GM12878 (cell line): ENCODE results near the gene GHRH. TPM values are rescaled to one million over a fixed set of nuclear protein-coding genes. Genes with fewer than 3 reads are reported as not detected.
A peak's percentile ranks its signal among the peaks of the same experiment; 100 is the strongest.

Experiments
- ATAC-seq: fragments of 200-7000 bp; cut with Tn5 transposase; 3 replicates; pipeline ENCODE4 v1.9.1; 2020; ENCODE audit warnings: mild to moderate bottlenecking, moderate library complexity
- BruUV-seq: library from RNA; stranded (reverse); fragments of 400-500 nt; replicated peaks from 2 replicates; lab custom pipeline; 2021; lab: Mats Ljungman, UMichigan
- CTCF ChIA-PET: fragments of 300-600 bp; sonication (Branson Sonifier 250); formaldehyde crosslinking; extraction: SDS; loops from one replicate; lab custom pipeline; 2021; ENCODE audit warnings: inconsistent platforms; lab: Yijun Ruan, JAX
- POLR2A ChIA-PET: fragments of 350-600 bp; formaldehyde crosslinking; extraction: SDS; loops from one replicate; lab custom pipeline; 2021; ENCODE audit warnings: inconsistent platforms; lab: Charles Lee
- RAD21 ChIA-PET: fragments of 300-600 bp; sonication (Branson Sonifier 250); formaldehyde crosslinking; loops from one replicate; lab custom pipeline; 2023; ENCODE audit warnings: antibody characterized with exemption; ENCODE audit not compliant: unreplicated experiment; lab: Charles Lee
- SMC1A ChIA-PET: fragments of 300-600 bp; sonication (Branson Sonifier 250); formaldehyde crosslinking; loops from one replicate; lab custom pipeline; 2023; ENCODE audit not compliant: unreplicated experiment, uncharacterized antibody; lab: Charles Lee
- DNase-seq: peaks from one replicate; pipeline ENCODE4 v3.0.0-alpha.2; 2011; ENCODE audit warnings: low read depth, low spot score
- FAIRE-seq: peaks from 3 replicates; lab custom pipeline; 2011; peaks lifted over from hg19 to GRCh38; lab: Jason Lieb, UNC
- H2AFZ ChIP-seq: 2 replicates; pipeline ENCODE4 v1.6.0; 2011; ENCODE audit warnings: low read depth, low read length, control low read depth; ENCODE audit not compliant: control insufficient read depth
- H3K27ac ChIP-seq: 2 replicates; pipeline ENCODE4 v1.5.1; 2011; ENCODE audit warnings: control low read depth; ENCODE audit not compliant: control insufficient read depth, insufficient read depth
- H3K27me3 ChIP-seq, 2 experiments: replicated peaks in 1 of 2; 2 replicates each; pipeline versions ENCODE4 v1.6.0 to v1.6.1; 2011; ENCODE audit warnings: low read length in 1 of 2; ENCODE audit not compliant: control insufficient read depth in 2 of 2, insufficient read depth in 2 of 2
- H3K36me3 ChIP-seq, 2 experiments: 2 replicates each; pipeline ENCODE4 v1.5.1; 2011; ENCODE audit warnings: low read length in 1 of 2; ENCODE audit not compliant: control insufficient read depth in 2 of 2, insufficient read depth in 2 of 2
- H3K4me1 ChIP-seq: 2 replicates; pipeline ENCODE4 v1.6.1; 2011; ENCODE audit warnings: mild to moderate bottlenecking, low read length, moderate library complexity, mixed read lengths; ENCODE audit not compliant: control insufficient read depth, insufficient read depth
- H3K4me2 ChIP-seq: 2 replicates; pipeline ENCODE4 v1.6.0; 2011; ENCODE audit warnings: control low read depth; ENCODE audit not compliant: control insufficient read depth, insufficient read depth
- H3K4me3 ChIP-seq: fragments of 200-600 bp; sonication (generic); 2 replicates; pipeline ENCODE4 v1.5.1; 2016
- H3K79me2 ChIP-seq: 2 replicates; pipeline ENCODE4 v1.6.0; 2011; ENCODE audit warnings: low read length; ENCODE audit not compliant: control insufficient read depth, insufficient read depth
- H3K9ac ChIP-seq: 2 replicates; pipeline ENCODE4 v1.8.0; 2011; ENCODE audit warnings: low read length, control low read depth, mixed read lengths; ENCODE audit not compliant: control insufficient read depth, insufficient read depth
- H3K9me3 ChIP-seq: replicated peaks from 3 replicates; pipeline ENCODE4 v1.5.1; 2011; ENCODE audit warnings: mild to moderate bottlenecking, low read length; ENCODE audit not compliant: control insufficient read depth, insufficient read depth
- H4K20me1 ChIP-seq: 2 replicates; pipeline ENCODE4 v1.6.0; 2011; ENCODE audit not compliant: control insufficient read depth, insufficient read depth
- ASH2L ChIP-seq: fragments of 300-600, 200-600 bp; sonication (generic); IDR thresholded peaks from 2 replicates; pipeline ENCODE4 v1.6.1; 2017; ENCODE audit warnings: low read depth, mild to moderate bottlenecking, borderline replicate concordance
- ATF7 ChIP-seq: fragments of 450-650 bp; IDR thresholded peaks from 2 replicates; pipeline ENCODE4 v1.6.1; 2016; ENCODE audit warnings: low read depth, mild to moderate bottlenecking
- CHD2 ChIP-seq: IDR thresholded peaks from 2 replicates; pipeline ENCODE4 v1.6.1; 2011; ENCODE audit warnings: low read depth, low read length, improper control_type of control experiment, borderline replicate concordance
- E2F4 ChIP-seq: IDR thresholded peaks from 2 replicates; pipeline ENCODE4 v1.6.1; 2012; ENCODE audit warnings: low read depth, low read length, improper control_type of control experiment
- FOXM1 ChIP-seq: IDR thresholded peaks from 2 replicates; pipeline ENCODE4 v1.6.1; 2012; ENCODE audit warnings: low read depth, mild to moderate bottlenecking, inconsistent platforms, low read length, moderate library complexity
- JUND ChIP-seq: IDR thresholded peaks from 2 replicates; pipeline ENCODE4 v1.6.1; 2012; ENCODE audit warnings: low read depth, mild to moderate bottlenecking, low read length, improper control_type of control experiment, moderate library complexity
- MXI1 ChIP-seq: fragments of 150-350 bp; IDR thresholded peaks from 2 replicates; pipeline ENCODE4 v1.6.1; 2011; ENCODE audit warnings: low read depth, mild to moderate bottlenecking, inconsistent platforms, low read length, improper control_type of control experiment
- MYB ChIP-seq: fragments of 150-350 bp; IDR thresholded peaks from 2 replicates; pipeline ENCODE4 v1.6.1; 2014; ENCODE audit warnings: mild to moderate bottlenecking, low read depth, low read length, borderline replicate concordance
- NFXL1 ChIP-seq: fragments of 450-650 bp; IDR thresholded peaks from 2 replicates; pipeline ENCODE4 v1.6.1; 2017; ENCODE audit warnings: antibody characterized with exemption, mild to moderate bottlenecking, borderline replicate concordance
- RELA ChIP-seq: fragments of 450-650 bp; IDR thresholded peaks from 2 replicates; pipeline ENCODE4 v1.8.0; 2014; ENCODE audit warnings: borderline replicate concordance; ENCODE audit not compliant: partially characterized antibody
- SMAD5 ChIP-seq: IDR thresholded peaks from 2 replicates; pipeline ENCODE4 v1.6.1; 2016; ENCODE audit warnings: antibody characterized with exemption, low read depth
- SMC3 ChIP-seq: IDR thresholded peaks from 2 replicates; pipeline ENCODE4 v1.6.1; 2011; ENCODE audit warnings: low read length, improper control_type of control experiment, borderline replicate concordance
- SREBF1 ChIP-seq: IDR thresholded peaks from 2 replicates; pipeline ENCODE4 v1.6.1; 2012; ENCODE audit warnings: mild to moderate bottlenecking, low read length
- TAF1 ChIP-seq: IDR thresholded peaks from 2 replicates; pipeline ENCODE4 v1.6.1; 2011; ENCODE audit warnings: mild to moderate bottlenecking, low read depth, low read length, borderline replicate concordance
- TARDBP ChIP-seq: IDR thresholded peaks from 2 replicates; pipeline ENCODE4 v1.6.1; 2016; ENCODE audit warnings: borderline replicate concordance
- WGBS: methylation state at CpG from one replicate; pipeline ENCODE4 v1.1.6; 2016; ENCODE audit warnings: low lambda C conversion rate; ENCODE audit not compliant: insufficient replicate concordance, insufficient coverage; ENCODE audit errors: missing lambda C conversion rate; 5-methylcytosine and 5-hydroxymethylcytosine counted together
- in situ Hi-C: fragments of 300-500 bp; cut with MboI; formaldehyde crosslinking; loops from 9 replicates; pipeline ENCODE4 v1.14.3; 2018; ENCODE audit warnings: mixed read lengths
- intact Hi-C: fragments of 100-400 bp; cut with micrococcal nuclease; formaldehyde crosslinking; loops from one replicate; pipeline ENCODE4 v1.14.2; 2022; ENCODE audit not compliant: unreplicated experiment
- polyA plus RNA-seq, 11 experiments: library from polyadenylated mRNA; depleted of rRNA in 4 of 11; unstranded in 6 of 11; stranded (reverse) in 5 of 11; fragments of >200 nt; fragmentation: Nextera tagmentation in 4 of 11; fragmentation: Illumina TruSeq in 1 of 11; extraction: Ambion mirVana in 4 of 11; extraction: Trizol in 1 of 11; gene quantifications; 1 replicate in 1 of 11; 2 replicates in 10 of 11; pipeline versions ENCODE4 v1.2.1 to v1.2.3, GENCODE V29; 2011 to 2016; ENCODE audit warnings: inconsistent platforms in 2 of 11, missing spikeins in 2 of 11, low read depth in 1 of 11
- total RNA-seq, 4 experiments: library from RNA; depleted of rRNA in 3 of 4; stranded (reverse); fragments of >200 nt in 3 of 4; fragmentation: Illumina TruSeq in 1 of 4; extraction: Trizol in 1 of 4; gene quantifications; 2 replicates each; pipeline versions ENCODE4 v1.2.1 to v1.2.3, GENCODE V29; 2013 to 2021
- TF ChIP-seq, protein P1 (sequence below): IDR thresholded peaks from 2 replicates; pipeline ENCODE4 v1.6.1; 2011; ENCODE audit warnings: low read depth, low read length, improper control_type of control experiment, borderline replicate concordance
- TF ChIP-seq, protein P2 (sequence below): fragments of 450-650 bp; IDR thresholded peaks from 2 replicates; pipeline ENCODE4 v1.6.1; 2016; ENCODE audit warnings: mild to moderate bottlenecking
- TF ChIP-seq, protein P3 (sequence below): fragments of 450-650 bp; IDR thresholded peaks from 2 replicates; pipeline ENCODE4 v1.6.1; 2016; ENCODE audit warnings: mild to moderate bottlenecking

Gene GHRH
- total and polyA plus RNA-seq, 10 of the 15 experiments (the other 5 are each of a cell fraction or from before 2014, with no cell fraction given) = not detected

GRCh38 chr20:37293301-37293943 is 31.8 kb upstream of the GHRH start (continued):
- no peak for TF ChIP-seq E2F4
- no peak for TF ChIP-seq SREBF1
- TF ChIP-seq, protein P1, sequence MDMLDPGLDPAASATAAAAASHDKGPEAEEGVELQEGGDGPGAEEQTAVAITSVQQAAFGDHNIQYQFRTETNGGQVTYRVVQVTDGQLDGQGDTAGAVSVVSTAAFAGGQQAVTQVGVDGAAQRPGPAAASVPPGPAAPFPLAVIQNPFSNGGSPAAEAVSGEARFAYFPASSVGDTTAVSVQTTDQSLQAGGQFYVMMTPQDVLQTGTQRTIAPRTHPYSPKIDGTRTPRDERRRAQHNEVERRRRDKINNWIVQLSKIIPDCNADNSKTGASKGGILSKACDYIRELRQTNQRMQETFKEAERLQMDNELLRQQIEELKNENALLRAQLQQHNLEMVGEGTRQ = no peak
- TF ChIP-seq CHD2 = no peak

DNA sequence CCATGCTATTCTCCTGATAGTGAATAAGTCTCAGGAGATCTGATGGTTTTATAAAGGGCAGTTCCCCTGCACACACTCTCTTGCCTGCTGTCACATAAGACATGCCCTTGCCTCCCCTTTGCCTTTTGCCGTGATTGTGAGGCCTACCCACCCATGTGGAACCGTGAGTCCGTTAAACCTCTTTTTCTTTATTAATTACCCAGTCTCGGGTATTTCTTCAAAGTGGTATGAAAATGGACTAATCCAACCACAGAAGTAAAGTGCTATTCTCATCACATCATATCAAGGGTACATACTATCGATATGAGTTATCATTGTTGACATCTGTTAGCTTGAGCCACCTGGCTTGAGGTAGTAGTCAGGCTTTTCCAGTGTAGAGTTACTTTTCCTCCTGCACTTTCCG is 30.1 kb upstream of the GHRH start:
- POLR2A ChIA-PET = interaction anchor here (0.5 to 2.6 kb wide), 6 partner anchors 17 to 90 kb away, joined by 3 to 11 read pairs (median 3); no protein-coding TSS in a partner anchor
- Histone ChIP-seq H3K4me2 (peak overlapping the region; percentile 73), H3K9ac (peak overlapping the region; percentile 67), H3K4me3 (peak overlapping the region; percentile 98), H3K27me3 (no peaks in the 10 kb centered on the region), H2AFZ (no peak overlapping the region), H3K79me2 (peaks cover 75% of the 10 kb centered on the region), H4K20me1 (no peaks in the 10 kb centered on the region), H3K27ac (peak overlapping the region; percentile 98), H3K9me3 (peaks cover 9% of the 10 kb centered on the region), H3K36me3 (peaks cover 0 to 12% of the 10 kb centered on the region in 2 experiments; a peak in 2 of 4 replicates), H3K4me1 (peaks cover 45% of the 10 kb centered on the region)
- in situ Hi-C loops (no loop called here), intact Hi-C loops (loop anchor here (1.0 to 5.0 kb wide), 3 partner anchors 17 to 76 kb away; no protein-coding TSS in a partner anchor)
- CTCF ChIA-PET = interaction anchor here (1.1 to 4.0 kb wide), 3 partner anchors 11 to 92 kb away, joined by 3 to 16 read pairs (median 4); no protein-coding TSS in a partner anchor
- no TSS peak for BruUV-seq
- 12% methylated on average over 6 of the region's 6 CpGs for WGBS
- DNase-seq (peak; percentile 82), FAIRE-seq (peak; percentile 90), ATAC-seq (peak; percentile 74)
- RAD21 ChIA-PET = interaction anchor here (0.6 to 3.0 kb wide), 5 partner anchors 16 to 59 kb away, joined by 3 to 11 read pairs (median 4); no protein-coding TSS in a partner anchor
- SMC1A ChIA-PET = interaction anchor here (1.2 to 3.1 kb wide), 6 partner anchors 14 to 54 kb away, joined by 3 to 12 read pairs (median 8); partner anchors contain the start of gene SRC
- TF ChIP-seq JUND (peak; percentile 72; the same call in 1 of the 2 replicates), ASH2L (no peak), FOXM1 (peak; percentile 98), TAF1 (peak; percentile 62; the same call in 1 of the 2 replicates), RELA (no peak), NFXL1 (no peak), MXI1 (no peak), SMC3 (no peak), MYB (peak; percentile 59), SMAD5 (no peak), ATF7 (peak; percentile 76), TARDBP (no peak)
- TF ChIP-seq, protein P2, sequence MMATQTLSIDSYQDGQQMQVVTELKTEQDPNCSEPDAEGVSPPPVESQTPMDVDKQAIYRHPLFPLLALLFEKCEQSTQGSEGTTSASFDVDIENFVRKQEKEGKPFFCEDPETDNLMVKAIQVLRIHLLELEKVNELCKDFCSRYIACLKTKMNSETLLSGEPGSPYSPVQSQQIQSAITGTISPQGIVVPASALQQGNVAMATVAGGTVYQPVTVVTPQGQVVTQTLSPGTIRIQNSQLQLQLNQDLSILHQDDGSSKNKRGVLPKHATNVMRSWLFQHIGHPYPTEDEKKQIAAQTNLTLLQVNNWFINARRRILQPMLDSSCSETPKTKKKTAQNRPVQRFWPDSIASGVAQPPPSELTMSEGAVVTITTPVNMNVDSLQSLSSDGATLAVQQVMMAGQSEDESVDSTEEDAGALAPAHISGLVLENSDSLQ = peak; percentile 49; the same call in 1 of the 2 replicates
- TF ChIP-seq, protein P3, sequence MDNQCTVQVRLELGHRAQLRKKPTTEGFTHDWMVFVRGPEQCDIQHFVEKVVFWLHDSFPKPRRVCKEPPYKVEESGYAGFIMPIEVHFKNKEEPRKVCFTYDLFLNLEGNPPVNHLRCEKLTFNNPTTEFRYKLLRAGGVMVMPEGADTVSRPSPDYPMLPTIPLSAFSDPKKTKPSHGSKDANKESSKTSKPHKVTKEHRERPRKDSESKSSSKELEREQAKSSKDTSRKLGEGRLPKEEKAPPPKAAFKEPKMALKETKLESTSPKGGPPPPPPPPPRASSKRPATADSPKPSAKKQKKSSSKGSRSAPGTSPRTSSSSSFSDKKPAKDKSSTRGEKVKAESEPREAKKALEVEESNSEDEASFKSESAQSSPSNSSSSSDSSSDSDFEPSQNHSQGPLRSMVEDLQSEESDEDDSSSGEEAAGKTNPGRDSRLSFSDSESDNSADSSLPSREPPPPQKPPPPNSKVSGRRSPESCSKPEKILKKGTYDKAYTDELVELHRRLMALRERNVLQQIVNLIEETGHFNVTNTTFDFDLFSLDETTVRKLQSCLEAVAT = 0 out of 2 replicates have a peak, but pooled peaks have one; percentile 43
